GM23338 (cell line): Measurements from ENCODE around the gene ZCCHC24.

Experiments used
- CREB1 ChIP-seq: fragments of 250-450 bp; sonication (Bioruptor Pico); IDR thresholded peaks from 2 replicates; pipeline ENCODE4 v1.5.0; 2020; ENCODE audit warnings: low read depth, mild to moderate bottlenecking, moderate library complexity
- EZH2 ChIP-seq: fragments of 200-600 bp; sonication (generic); IDR thresholded peaks from one replicate; pipeline ENCODE4 v1.8.0; 2017; ENCODE audit warnings: antibody characterized with exemption, mild to moderate bottlenecking, low read depth; ENCODE audit not compliant: unreplicated experiment
- POLR2AphosphoS5 ChIP-seq: IDR thresholded peaks from 2 replicates; pipeline ENCODE4 v1.6.1; 2016; ENCODE audit warnings: antibody characterized with exemption, low read depth
- TF ChIP-seq, protein P1 (sequence below), 2 experiments: fragments of 200-600 bp in 1 of 2; sonication (generic) in 1 of 2; conservative IDR thresholded peaks; 2 replicates each; pipeline versions ENCODE4 v1.5.1 to v1.6.1; 2016 to 2017; ENCODE audit warnings: antibody characterized with exemption in 2 of 2, low read depth in 2 of 2, mild to moderate bottlenecking in 2 of 2, moderate library complexity in 1 of 2
- TF ChIP-seq, protein P2 (sequence below): IDR thresholded peaks from 2 replicates; pipeline ENCODE4 v1.6.1; 2016; ENCODE audit warnings: antibody characterized with exemption
- TF ChIP-seq, protein P3 (sequence below): IDR thresholded peaks from one replicate; pipeline ENCODE4 v1.6.1; 2018; ENCODE audit warnings: antibody characterized with exemption; ENCODE audit not compliant: unreplicated experiment

DNA sequence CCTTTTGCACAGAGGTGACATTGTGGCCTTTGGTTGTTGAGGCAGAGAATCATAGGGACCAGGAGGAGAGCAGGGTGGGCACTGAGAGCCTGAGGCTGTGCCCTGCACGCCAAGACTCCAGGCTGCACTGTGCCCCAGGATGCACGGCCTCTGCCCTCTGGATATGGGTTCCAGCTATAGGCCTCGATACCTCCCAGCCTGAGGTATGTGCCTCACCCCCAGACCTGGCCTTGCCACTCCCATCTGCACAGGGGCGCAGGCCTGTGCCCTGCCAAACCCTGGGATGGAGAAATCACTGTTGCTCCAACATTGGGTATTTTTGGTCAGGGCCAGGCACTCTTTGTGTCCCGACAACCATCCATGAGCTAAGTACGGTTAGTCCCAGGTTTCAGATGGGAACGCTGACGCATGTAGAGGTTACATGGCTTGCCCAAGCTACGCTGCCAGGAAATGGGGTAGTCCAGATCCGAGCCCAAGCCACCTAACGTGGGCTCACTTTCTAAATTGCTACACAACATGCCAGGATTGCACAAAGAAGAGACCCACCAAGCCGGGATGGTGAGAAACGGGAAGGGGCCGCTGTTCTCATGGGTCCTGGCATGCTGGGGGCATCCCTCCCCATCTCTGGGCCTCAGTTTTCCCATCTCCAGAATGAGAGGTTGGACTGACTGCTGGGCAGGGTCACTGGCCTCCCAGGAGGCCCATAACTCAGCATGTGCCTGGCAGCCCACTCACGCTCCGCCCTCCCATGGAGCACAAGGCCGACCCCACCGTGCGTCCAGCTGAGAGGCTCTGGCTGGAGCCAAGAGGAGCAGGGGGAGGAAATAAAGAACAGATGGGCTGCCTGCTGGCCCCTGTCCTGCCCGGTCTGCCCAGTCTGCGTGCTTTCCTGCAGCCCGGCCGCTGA lies 44.2 kb downstream of the ZCCHC24 start:
- TF ChIP-seq, protein P1, sequence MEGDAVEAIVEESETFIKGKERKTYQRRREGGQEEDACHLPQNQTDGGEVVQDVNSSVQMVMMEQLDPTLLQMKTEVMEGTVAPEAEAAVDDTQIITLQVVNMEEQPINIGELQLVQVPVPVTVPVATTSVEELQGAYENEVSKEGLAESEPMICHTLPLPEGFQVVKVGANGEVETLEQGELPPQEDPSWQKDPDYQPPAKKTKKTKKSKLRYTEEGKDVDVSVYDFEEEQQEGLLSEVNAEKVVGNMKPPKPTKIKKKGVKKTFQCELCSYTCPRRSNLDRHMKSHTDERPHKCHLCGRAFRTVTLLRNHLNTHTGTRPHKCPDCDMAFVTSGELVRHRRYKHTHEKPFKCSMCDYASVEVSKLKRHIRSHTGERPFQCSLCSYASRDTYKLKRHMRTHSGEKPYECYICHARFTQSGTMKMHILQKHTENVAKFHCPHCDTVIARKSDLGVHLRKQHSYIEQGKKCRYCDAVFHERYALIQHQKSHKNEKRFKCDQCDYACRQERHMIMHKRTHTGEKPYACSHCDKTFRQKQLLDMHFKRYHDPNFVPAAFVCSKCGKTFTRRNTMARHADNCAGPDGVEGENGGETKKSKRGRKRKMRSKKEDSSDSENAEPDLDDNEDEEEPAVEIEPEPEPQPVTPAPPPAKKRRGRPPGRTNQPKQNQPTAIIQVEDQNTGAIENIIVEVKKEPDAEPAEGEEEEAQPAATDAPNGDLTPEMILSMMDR (conservative IDR thresholded peaks at IDR 0.05; ENCODE audit: low read depth in 2 of 2), result no peak
- TF ChIP-seq, protein P2, sequence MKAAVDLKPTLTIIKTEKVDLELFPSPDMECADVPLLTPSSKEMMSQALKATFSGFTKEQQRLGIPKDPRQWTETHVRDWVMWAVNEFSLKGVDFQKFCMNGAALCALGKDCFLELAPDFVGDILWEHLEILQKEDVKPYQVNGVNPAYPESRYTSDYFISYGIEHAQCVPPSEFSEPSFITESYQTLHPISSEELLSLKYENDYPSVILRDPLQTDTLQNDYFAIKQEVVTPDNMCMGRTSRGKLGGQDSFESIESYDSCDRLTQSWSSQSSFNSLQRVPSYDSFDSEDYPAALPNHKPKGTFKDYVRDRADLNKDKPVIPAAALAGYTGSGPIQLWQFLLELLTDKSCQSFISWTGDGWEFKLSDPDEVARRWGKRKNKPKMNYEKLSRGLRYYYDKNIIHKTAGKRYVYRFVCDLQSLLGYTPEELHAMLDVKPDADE, result no peak
- no peak for TF ChIP-seq EZH2
- no peak for TF ChIP-seq CREB1 (CRISPR knock-in tag)
- TF ChIP-seq POLR2AphosphoS5, result no peak
- TF ChIP-seq, protein P3, sequence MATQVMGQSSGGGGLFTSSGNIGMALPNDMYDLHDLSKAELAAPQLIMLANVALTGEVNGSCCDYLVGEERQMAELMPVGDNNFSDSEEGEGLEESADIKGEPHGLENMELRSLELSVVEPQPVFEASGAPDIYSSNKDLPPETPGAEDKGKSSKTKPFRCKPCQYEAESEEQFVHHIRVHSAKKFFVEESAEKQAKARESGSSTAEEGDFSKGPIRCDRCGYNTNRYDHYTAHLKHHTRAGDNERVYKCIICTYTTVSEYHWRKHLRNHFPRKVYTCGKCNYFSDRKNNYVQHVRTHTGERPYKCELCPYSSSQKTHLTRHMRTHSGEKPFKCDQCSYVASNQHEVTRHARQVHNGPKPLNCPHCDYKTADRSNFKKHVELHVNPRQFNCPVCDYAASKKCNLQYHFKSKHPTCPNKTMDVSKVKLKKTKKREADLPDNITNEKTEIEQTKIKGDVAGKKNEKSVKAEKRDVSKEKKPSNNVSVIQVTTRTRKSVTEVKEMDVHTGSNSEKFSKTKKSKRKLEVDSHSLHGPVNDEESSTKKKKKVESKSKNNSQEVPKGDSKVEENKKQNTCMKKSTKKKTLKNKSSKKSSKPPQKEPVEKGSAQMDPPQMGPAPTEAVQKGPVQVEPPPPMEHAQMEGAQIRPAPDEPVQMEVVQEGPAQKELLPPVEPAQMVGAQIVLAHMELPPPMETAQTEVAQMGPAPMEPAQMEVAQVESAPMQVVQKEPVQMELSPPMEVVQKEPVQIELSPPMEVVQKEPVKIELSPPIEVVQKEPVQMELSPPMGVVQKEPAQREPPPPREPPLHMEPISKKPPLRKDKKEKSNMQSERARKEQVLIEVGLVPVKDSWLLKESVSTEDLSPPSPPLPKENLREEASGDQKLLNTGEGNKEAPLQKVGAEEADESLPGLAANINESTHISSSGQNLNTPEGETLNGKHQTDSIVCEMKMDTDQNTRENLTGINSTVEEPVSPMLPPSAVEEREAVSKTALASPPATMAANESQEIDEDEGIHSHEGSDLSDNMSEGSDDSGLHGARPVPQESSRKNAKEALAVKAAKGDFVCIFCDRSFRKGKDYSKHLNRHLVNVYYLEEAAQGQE, result no peak
